ENCODE measurements around the gene CCDC122.

- TF ChIP-seq MXI1 (IDR thresholded peaks at IDR 0.05; ENCODE audit: low read depth, low read length): no peak
- TF ChIP-seq EZH2 (IDR thresholded peaks at IDR 0.05; ENCODE audit: borderline replicate concordance, control insufficient read depth, low read depth, low read length): no peak
- TF ChIP-seq POLR2A (IDR thresholded peaks at IDR 0.05; ENCODE audit: low read depth, low read length): no peak
- TF ChIP-seq SUZ12 (IDR thresholded peaks at IDR 0.05; ENCODE audit: unreplicated experiment): no peak
- TF ChIP-seq FOS (IDR thresholded peaks at IDR 0.05; ENCODE audit: borderline replicate concordance, extremely low read depth, insufficient read length): no peak
- peak in 2 of 3 experiments; percentile 41 to 46; a peak in 4 of 6 replicates for TF ChIP-seq CTCF (IDR thresholded peaks at IDR 0.05 in 2 of 3, conservative IDR thresholded peaks at IDR 0.05 in 1 of 3; ENCODE audit: control insufficient read depth in 2 of 3, extremely low read depth in 1 of 3, insufficient read depth in 1 of 3, low read depth in 3 of 3, low read length in 3 of 3)
- no peak for TF ChIP-seq CREB1 (IDR thresholded peaks at IDR 0.05; ENCODE audit: low read depth)
- no peak for TF ChIP-seq POLR2AphosphoS2 (IDR thresholded peaks at IDR 0.05; ENCODE audit: low read depth, low read length)
- TF ChIP-seq ZNF207 (IDR thresholded peaks at IDR 0.05; ENCODE audit: borderline replicate concordance): no peak
- no peak for TF ChIP-seq SREBF2 (IDR thresholded peaks at IDR 0.05; ENCODE audit: low read length)
- TF ChIP-seq SPI1 (IDR thresholded peaks at IDR 0.05; ENCODE audit: borderline replicate concordance, insufficient read depth, low read depth, low read length): no peak
- TF ChIP-seq TBL1XR1 (IDR thresholded peaks at IDR 0.05; ENCODE audit: low read depth, low read length): no peak
Measured at GRCh38 chr13:43874504-43875092, 4.9 kb downstream of the CCDC122 start.
